Measurements from ENCODE around the gene SPAG7.

- TF ChIP-seq POLR2A (IDR thresholded peaks at IDR 0.05) = no peak
- no peak for TF ChIP-seq CTCF (IDR thresholded peaks at IDR 0.05 in 4 of 5, conservative IDR thresholded peaks at IDR 0.05 in 1 of 5)
These were observed 20.0 kb downstream of the SPAG7 start for GRCh38 chr17:4947411-4948165.

Measured in gastrocnemius medialis (tissue), 4 donors.